ENCODE measurements around the gene OR14C36.

The OR14C36 gene

DNA sequence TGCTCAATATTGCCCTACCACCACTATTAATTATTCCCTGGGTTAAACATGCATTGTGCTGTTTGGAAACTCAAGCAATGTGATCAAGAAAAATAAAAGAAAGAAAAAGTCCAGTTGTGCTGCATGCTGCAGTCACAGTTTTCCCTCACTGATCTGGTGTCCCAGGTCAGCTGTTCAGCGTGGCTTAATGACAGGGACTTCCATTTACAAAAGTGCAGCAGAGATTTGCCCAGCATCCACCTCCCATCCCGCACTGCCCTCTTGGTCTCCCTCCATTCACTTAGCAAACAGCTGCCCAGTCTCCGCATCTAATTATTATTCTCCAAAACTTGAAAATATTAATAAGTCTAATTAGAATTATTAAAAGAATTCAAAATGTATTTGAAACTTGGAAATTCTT lies 10.8 kb downstream of the OR14C36 start:
- no peak for DNase-seq (ENCODE audit: low read depth)
- TF ChIP-seq, protein P1, sequence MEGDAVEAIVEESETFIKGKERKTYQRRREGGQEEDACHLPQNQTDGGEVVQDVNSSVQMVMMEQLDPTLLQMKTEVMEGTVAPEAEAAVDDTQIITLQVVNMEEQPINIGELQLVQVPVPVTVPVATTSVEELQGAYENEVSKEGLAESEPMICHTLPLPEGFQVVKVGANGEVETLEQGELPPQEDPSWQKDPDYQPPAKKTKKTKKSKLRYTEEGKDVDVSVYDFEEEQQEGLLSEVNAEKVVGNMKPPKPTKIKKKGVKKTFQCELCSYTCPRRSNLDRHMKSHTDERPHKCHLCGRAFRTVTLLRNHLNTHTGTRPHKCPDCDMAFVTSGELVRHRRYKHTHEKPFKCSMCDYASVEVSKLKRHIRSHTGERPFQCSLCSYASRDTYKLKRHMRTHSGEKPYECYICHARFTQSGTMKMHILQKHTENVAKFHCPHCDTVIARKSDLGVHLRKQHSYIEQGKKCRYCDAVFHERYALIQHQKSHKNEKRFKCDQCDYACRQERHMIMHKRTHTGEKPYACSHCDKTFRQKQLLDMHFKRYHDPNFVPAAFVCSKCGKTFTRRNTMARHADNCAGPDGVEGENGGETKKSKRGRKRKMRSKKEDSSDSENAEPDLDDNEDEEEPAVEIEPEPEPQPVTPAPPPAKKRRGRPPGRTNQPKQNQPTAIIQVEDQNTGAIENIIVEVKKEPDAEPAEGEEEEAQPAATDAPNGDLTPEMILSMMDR (IDR thresholded peaks at IDR 0.05; ENCODE audit: insufficient read depth, low read depth, low read length, missing control alignments), result no peak
- H3K4me3 ChIP-seq (ENCODE audit: low read depth, low read length), result no peak overlapping the region

DNA sequence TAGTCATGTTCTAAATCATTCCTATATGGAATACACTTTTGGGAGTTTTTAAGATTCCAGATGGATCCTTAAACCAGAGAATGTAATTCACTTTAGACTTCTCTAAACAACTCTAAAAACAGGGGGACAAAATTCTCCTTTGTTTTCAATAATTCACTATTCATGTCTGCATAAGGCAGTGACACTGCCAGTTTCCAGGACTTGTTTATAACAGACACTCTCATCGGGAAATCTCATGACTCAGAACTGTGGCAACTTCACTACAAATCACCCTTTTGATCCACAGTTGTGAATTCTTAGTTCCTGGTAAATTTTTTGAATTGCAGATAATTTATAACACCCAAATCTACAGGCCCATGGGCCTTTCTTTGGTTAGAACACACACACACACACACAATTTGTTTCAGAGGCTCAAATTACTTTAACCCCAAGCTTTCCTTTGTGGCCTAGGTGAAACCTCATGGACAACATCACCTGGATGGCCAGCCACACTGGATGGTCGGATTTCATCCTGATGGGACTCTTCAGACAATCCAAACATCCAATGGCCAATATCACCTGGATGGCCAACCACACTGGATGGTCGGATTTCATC lies 12.6 kb downstream of the OR14C36 start, which contains the start of gene OR2T4:
Gene OR2T4, plus strand, starts transcription at position 545 of the 595 bp plus-strand sequence. Its CDS starts 0 bp downstream, at position 545.
- DNase-seq (ENCODE audit: low read depth), result no peak
- no peak within 1 kb of the TSS for H3K4me3 ChIP-seq (ENCODE audit: low read depth, low read length)
- TF ChIP-seq, protein P1 (IDR thresholded peaks at IDR 0.05; ENCODE audit: insufficient read depth, low read depth, low read length, missing control alignments), result no peak

DNA sequence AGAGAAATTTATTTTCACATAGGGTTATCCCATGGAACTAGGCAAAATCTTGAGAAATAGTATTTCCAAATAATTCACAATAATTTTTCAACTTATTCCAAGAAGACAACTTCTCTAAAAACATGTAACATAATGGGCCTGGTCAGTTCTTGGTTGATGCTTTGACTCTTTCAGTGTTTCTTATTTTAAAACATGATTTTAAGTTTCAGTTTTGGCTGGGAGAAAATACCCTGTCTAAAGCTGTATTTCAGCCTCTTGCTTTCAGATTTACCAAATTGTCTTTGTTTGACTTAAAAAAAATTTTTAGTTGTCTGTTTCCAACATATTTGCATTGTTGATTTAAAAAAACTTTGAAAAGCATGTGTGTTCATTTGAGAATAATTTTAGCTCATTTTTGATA lies 18.0 kb downstream of the OR14C36 start:
- H3K4me3 ChIP-seq (ENCODE audit: low read depth, low read length), result no peak overlapping the region
- TF ChIP-seq, protein P1 (IDR thresholded peaks at IDR 0.05; ENCODE audit: insufficient read depth, low read depth, low read length, missing control alignments), result no peak
- DNase-seq (ENCODE audit: low read depth), result no peak

DNA sequence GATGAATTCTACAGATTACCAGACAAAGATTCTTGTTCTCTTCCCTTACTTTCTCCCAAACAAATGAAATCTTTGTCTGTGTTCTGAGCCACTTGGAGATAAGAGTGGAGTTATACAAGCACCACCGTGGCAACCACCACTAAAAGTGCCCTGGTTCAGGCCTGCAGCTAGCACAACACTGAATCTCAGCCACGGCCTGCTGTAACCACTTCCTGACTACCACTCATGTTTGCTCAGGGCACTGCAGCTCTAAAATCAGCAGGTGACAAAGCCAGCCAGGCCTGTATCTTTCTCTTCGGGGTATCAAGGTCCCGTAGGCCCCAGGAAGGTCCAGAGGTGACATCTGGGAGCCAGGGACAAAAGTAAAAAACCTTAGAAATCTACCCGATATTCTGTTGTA lies 23.8 kb downstream of the OR14C36 start:
- H3K4me3 ChIP-seq (ENCODE audit: low read depth, low read length), result no peak overlapping the region
- TF ChIP-seq, protein P1 (IDR thresholded peaks at IDR 0.05; ENCODE audit: insufficient read depth, low read depth, low read length, missing control alignments), result no peak
- DNase-seq (ENCODE audit: low read depth), result peak; percentile 27

DNA sequence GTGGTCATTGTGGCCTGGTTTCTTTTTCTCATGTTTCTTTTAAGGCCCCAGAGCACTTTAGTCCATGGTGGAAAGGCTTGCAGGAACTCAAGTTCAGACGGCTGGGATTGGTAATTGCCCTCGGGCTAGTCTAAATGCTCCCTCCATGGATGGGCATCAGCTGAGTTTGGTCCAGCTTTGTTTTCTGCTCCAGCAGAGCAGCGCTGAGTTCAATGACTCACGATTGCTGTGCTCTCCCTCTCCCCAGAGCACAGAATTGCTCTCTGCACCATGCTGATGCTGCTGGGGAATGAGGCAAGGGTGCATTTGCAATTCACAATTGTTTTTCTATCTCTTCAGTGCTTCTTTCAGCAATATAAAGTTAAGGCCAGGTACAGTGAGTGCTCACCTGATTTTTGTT lies 25.2 kb downstream of the OR14C36 start:
- DNase-seq (ENCODE audit: low read depth), result no peak
- TF ChIP-seq, protein P1 (IDR thresholded peaks at IDR 0.05; ENCODE audit: insufficient read depth, low read depth, low read length, missing control alignments), result no peak
- no peak overlapping the region for H3K4me3 ChIP-seq (ENCODE audit: low read depth, low read length)

DNA sequence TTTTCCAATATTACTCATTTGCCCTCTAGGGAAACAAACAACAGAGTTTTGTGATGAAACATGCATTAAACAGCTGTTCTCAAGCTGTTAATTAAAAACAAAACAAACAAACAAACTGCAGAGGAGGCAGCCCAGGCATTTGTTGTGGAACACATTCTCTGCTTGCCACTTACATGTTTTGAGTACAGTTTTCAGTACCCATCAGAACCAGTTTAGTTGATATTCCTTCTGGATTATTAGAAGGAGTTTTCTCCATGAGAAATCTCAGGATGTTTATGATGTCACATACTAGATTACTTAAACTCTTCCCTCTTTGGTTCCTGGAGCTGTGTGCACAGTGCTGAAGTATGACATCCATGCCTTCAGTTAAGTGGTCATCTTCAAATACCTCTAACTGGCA lies 26.9 kb downstream of the OR14C36 start, which contains the start of gene OR2T6:
Gene OR2T6, plus strand, starts transcription at position 301 of the 400 bp plus-strand sequence. CDS start 11,863 bp downstream, outside the sequence.
- DNase-seq (ENCODE audit: low read depth), result no peak

More for the DNA sequence above, 26.9 kb downstream of the OR14C36 start, which contains the start of gene OR2T6:
- TF ChIP-seq, protein P1 (IDR thresholded peaks at IDR 0.05; ENCODE audit: insufficient read depth, low read depth, low read length, missing control alignments), result no peak
- no peak within 1 kb of the TSS for H3K4me3 ChIP-seq (ENCODE audit: low read depth, low read length)
